Adrenal gland (tissue), 12 donors: Measurements from ENCODE around the gene NTHL1. TPM values are rescaled to one million over a fixed set of nuclear protein-coding genes. Genes with fewer than 3 reads are reported as not detected.
"Not testable (repeated sequence)": the region's sequence is repeated elsewhere in the genome, so short reads cannot be mapped to it uniquely, and the experiment has no call there.

Experiments used
- DNase-seq, 7 donors: peaks; one replicate each; pipeline ENCODE4 v3.0.0-alpha.2; 2019 to 2020
- H3K27ac ChIP-seq, 5 donors: fragments of 200-600 bp; sonication (generic) in 4 of 5; 1 replicate in 3 of 5; 2 replicates in 2 of 5; pipeline versions ENCODE4 v1.5.1 to v1.8.0; 2016 to 2020; ENCODE audit warnings: mild to moderate bottlenecking in 1 of 5
- H3K27me3 ChIP-seq: fragments of 200-600 bp; 2 replicates; pipeline ENCODE4 v1.8.0; 2021
- H3K36me3 ChIP-seq, 2 donors: fragments of 200-600 bp; replicated peaks in 1 of 2; 1 replicate in 1 of 2; 2 replicates in 1 of 2; pipeline versions ENCODE4 v1.5.1 to v1.8.0; 2018 to 2022
- H3K4me1 ChIP-seq, 2 donors: fragments of 200-600 bp; replicated peaks in 1 of 2; 1 replicate in 1 of 2; 2 replicates in 1 of 2; pipeline versions ENCODE4 v1.5.1 to v1.8.0; 2018 to 2021
- H3K4me3 ChIP-seq, 4 donors: fragments of 200-600 bp; sonication (generic) in 3 of 4; one replicate each; pipeline ENCODE4 v1.5.1; 2016 to 2018
- H3K9me3 ChIP-seq, 3 donors: fragments of 200-600 bp; sonication (generic) in 1 of 3; replicated peaks in 1 of 3; 1 replicate in 2 of 3; 2 replicates in 1 of 3; pipeline versions ENCODE4 v1.5.1 to v1.8.0; 2016 to 2021
- POLR2A ChIP-seq, 2 donors: fragments of 450-650 bp; IDR thresholded peaks; one replicate each; pipeline ENCODE4 v1.6.1; 2017; ENCODE audit warnings: antibody characterized with exemption in 2 of 2, mild to moderate bottlenecking in 2 of 2, moderate library complexity in 1 of 2
- WGBS, 4 donors: extraction: QIAGEN DNeasy Blood & Tissue Kit in 2 of 4; methylation state at CpG; one replicate each; pipeline versions ENCODE4 v1.1.5 to v1.1.7; 2013 to 2017; 5-methylcytosine and 5-hydroxymethylcytosine counted together
- intact Hi-C, 2 donors: fragments of 100-400 bp; cut with DNase I; formaldehyde crosslinking; loops; one replicate each; pipeline versions ENCODE4 v1.14.1 to v1.15.0; 2022 to 2023
- polyA plus RNA-seq, 3 donors: library from polyadenylated mRNA; stranded (reverse); fragments of 200-250 nt in 2 of 3; fragments of 350-450 nt in 1 of 3; fragmentation: Illumina TruSeq in 1 of 3; extraction: RNeasy Lipid Tissue Mini Kit (QIAGEN cat#74804) in 1 of 3; gene quantifications; one replicate each; pipeline ENCODE4 v1.2.3, GENCODE V29; 2013 to 2014
- total RNA-seq, 9 donors: library from RNA; depleted of rRNA in 4 of 9; stranded (reverse); fragments of >200 nt in 4 of 9; fragments of 120-200 nt in 1 of 9; fragmentation: NEBNext Ultra II Directional in 1 of 9; extraction: Animal tissue kit (Norgen Biotek cat#: 25700) in 1 of 9; gene quantifications; one replicate each; pipeline versions ENCODE4 v1.1.0 to v1.2.4, GENCODE V29; 2013 to 2023
- TF ChIP-seq, protein P1 (sequence below), 6 experiments: fragments of 450-650 bp in 4 of 6; fragments of 200-600 bp in 2 of 6; sonication (generic) in 1 of 6; IDR thresholded peaks; 1 replicate in 5 of 6; 2 replicates in 1 of 6; pipeline versions ENCODE4 v1.5.1 to v1.8.0; 2016 to 2021; ENCODE audit warnings: antibody characterized with exemption in 6 of 6, mild to moderate bottlenecking in 2 of 6, moderate library complexity in 1 of 6
- donor health status: healthy with polysubstance abuse.
- donor health status: Bipolar disorder and iron deficiency.
- donor health status: DM: yes; HTN: yes; CAD: no.
- donor health status: DM: no; HTN: no; CAD: no.
- donor health status: DM: no; HTN: no; CAD: no.
- donor health status: DM: yes; HTN: yes; CAD: no.

NTHL1 gene
- total and polyA plus RNA-seq, 12 donors, result 1.5 to 36.6 (median 17.2) TPM

DNA sequence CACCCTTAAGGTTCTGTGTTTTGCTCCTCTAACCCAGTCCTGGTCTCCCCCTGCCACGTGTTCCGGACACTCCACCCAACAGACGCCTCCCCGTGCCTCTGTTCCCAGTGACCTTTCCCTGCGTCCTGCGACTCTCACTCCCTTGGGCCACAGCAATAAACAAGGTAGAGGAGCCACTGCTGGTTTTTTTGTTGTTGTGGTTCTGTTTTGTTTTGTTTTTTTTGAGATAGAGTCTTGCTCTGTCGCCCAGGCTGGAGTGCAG, 31.8 kb downstream of the NTHL1 start:
- Histone ChIP-seq H3K36me3 (no peaks in the 10 kb centered on the region), H3K4me1 (no peaks in the 10 kb centered on the region), H3K27ac (no peak overlapping the region), H3K4me3 (no peak overlapping the region), H3K9me3 (no peaks in the 10 kb centered on the region), H3K27me3 (peaks cover 17% of the 10 kb centered on the region)
- TF ChIP-seq, protein P1, sequence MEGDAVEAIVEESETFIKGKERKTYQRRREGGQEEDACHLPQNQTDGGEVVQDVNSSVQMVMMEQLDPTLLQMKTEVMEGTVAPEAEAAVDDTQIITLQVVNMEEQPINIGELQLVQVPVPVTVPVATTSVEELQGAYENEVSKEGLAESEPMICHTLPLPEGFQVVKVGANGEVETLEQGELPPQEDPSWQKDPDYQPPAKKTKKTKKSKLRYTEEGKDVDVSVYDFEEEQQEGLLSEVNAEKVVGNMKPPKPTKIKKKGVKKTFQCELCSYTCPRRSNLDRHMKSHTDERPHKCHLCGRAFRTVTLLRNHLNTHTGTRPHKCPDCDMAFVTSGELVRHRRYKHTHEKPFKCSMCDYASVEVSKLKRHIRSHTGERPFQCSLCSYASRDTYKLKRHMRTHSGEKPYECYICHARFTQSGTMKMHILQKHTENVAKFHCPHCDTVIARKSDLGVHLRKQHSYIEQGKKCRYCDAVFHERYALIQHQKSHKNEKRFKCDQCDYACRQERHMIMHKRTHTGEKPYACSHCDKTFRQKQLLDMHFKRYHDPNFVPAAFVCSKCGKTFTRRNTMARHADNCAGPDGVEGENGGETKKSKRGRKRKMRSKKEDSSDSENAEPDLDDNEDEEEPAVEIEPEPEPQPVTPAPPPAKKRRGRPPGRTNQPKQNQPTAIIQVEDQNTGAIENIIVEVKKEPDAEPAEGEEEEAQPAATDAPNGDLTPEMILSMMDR (IDR thresholded peaks at IDR 0.05), result no peak
- TF ChIP-seq POLR2A (IDR thresholded peaks at IDR 0.05), result no peak
- WGBS, 4 donors, result 72 to 84% (median 82%) methylated on average over 7 of the region's 7 CpGs
- no peak for DNase-seq
- intact Hi-C loops, result no loop called here

- Histone ChIP-seq H3K4me3 (no peak overlapping the region), H3K4me1 (peaks cover 2 to 4% of the 10 kb centered on the region in 2 donors), H3K27ac (no peak overlapping the region), H3K27me3 (peaks cover 15% of the 10 kb centered on the region), H3K36me3 (no peaks in the 10 kb centered on the region), H3K9me3 (no peaks in the 10 kb centered on the region)
- no peak for DNase-seq
- intact Hi-C loops, result no loop called here
- TF ChIP-seq, protein P1 (IDR thresholded peaks at IDR 0.05), result no peak
- TF ChIP-seq POLR2A (IDR thresholded peaks at IDR 0.05), result no peak
- 77 to 87% (median 78%) methylated on average over 23 to 24 of the region's 24 CpGs for WGBS, 4 donors
Measured at GRCh38 chr16:2015117-2015946, 32.3 kb downstream of the NTHL1 start.

GRCh38 chr16:2013527-2013926, 34.1 kb downstream of the NTHL1 start:
- no peak for DNase-seq
- Histone ChIP-seq H3K36me3 (no peaks in the 10 kb centered on the region), H3K27me3 (no peaks in the 10 kb centered on the region), H3K4me1 (peaks cover 12 to 13% of the 10 kb centered on the region in 2 donors), H3K9me3 (no peaks in the 10 kb centered on the region), H3K27ac (no peak overlapping the region), H3K4me3 (no peak overlapping the region)
- TF ChIP-seq POLR2A (IDR thresholded peaks at IDR 0.05), result no peak
- TF ChIP-seq, protein P1 (IDR thresholded peaks at IDR 0.05), result no peak
- WGBS, 4 donors, result 81 to 90% (median 88%) methylated on average over 12 to 15 of the region's 15 CpGs
- intact Hi-C loops, result no loop called here

- WGBS, 4 donors, result 77 to 93% (median 86%) methylated on average over 9 of the region's 9 CpGs
- H3K9me3 ChIP-seq, intact Hi-C loops, H3K4me3 ChIP-seq, H3K27ac ChIP-seq, H3K36me3 ChIP-seq, H3K27me3 ChIP-seq, DNase-seq: not testable (repeated sequence)
- H3K4me1 ChIP-seq, result peaks cover 24 to 27% of the 10 kb centered on the region in 2 donors
Measured at GRCh38 chr16:2011726-2012125, 35.9 kb downstream of the NTHL1 start.
